Tibial nerve (tissue), 3 donors: ENCODE measurements around the gene STEAP1B.

ENCODE experiments used
- POLR2A ChIP-seq, 2 donors: fragments of 450-650 bp; IDR thresholded peaks; one replicate each; pipeline ENCODE4 v1.6.1; 2017; ENCODE audit warnings: antibody characterized with exemption in 2 of 2, mild to moderate bottlenecking in 2 of 2, moderate library complexity in 2 of 2
- TF ChIP-seq, protein P1 (sequence below), 5 experiments: fragments of 200-600 bp in 3 of 5; fragments of 450-650 bp in 2 of 5; sonication (generic) in 3 of 5; IDR thresholded peaks; one replicate each; pipeline ENCODE4 v1.5.1; 2016 to 2019; ENCODE audit warnings: antibody characterized with exemption in 5 of 5, mild to moderate bottlenecking in 3 of 5, moderate library complexity in 2 of 5

- TF ChIP-seq, protein P1, sequence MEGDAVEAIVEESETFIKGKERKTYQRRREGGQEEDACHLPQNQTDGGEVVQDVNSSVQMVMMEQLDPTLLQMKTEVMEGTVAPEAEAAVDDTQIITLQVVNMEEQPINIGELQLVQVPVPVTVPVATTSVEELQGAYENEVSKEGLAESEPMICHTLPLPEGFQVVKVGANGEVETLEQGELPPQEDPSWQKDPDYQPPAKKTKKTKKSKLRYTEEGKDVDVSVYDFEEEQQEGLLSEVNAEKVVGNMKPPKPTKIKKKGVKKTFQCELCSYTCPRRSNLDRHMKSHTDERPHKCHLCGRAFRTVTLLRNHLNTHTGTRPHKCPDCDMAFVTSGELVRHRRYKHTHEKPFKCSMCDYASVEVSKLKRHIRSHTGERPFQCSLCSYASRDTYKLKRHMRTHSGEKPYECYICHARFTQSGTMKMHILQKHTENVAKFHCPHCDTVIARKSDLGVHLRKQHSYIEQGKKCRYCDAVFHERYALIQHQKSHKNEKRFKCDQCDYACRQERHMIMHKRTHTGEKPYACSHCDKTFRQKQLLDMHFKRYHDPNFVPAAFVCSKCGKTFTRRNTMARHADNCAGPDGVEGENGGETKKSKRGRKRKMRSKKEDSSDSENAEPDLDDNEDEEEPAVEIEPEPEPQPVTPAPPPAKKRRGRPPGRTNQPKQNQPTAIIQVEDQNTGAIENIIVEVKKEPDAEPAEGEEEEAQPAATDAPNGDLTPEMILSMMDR (IDR thresholded peaks at IDR 0.05), result no peak
- no peak for TF ChIP-seq POLR2A (IDR thresholded peaks at IDR 0.05)
Measured at GRCh38 chr7:22418251-22419046, 81.5 kb downstream of the STEAP1B start.
